DOHH2 (cell line): ENCODE measurements around the gene OR4D11.
"Not testable (repeated sequence)": the region's sequence is repeated elsewhere in the genome, so short reads cannot be mapped to it uniquely, and the experiment has no call there.

Experiments used
- H3F3A ChIP-seq: fragments of 200-600 bp; sonication (generic), shearing (Covaris generic); 2 replicates; pipeline ENCODE4 v1.6.0; 2016; ENCODE audit warnings: antibody characterized with exemption, mild to moderate bottlenecking; ENCODE audit not compliant: control insufficient read depth, insufficient read depth
- H3K27ac ChIP-seq: fragments of 200-600 bp; sonication (generic); 2 replicates; pipeline ENCODE4 v1.5.1; 2014; ENCODE audit warnings: low read depth, mild to moderate bottlenecking, low read length, moderate library complexity
- H3K27me3 ChIP-seq: fragments of 200-600 bp; sonication (generic); 2 replicates; pipeline ENCODE4 v1.6.1; 2014; ENCODE audit warnings: mild to moderate bottlenecking, low read length, mixed read lengths; ENCODE audit not compliant: control insufficient read depth
- H3K36me3 ChIP-seq: fragments of 200-600 bp; sonication (generic); 2 replicates; pipeline ENCODE4 v1.6.1; 2014; ENCODE audit warnings: mild to moderate bottlenecking, low read length, moderate library complexity, mixed read lengths; ENCODE audit not compliant: control insufficient read depth
- H3K4me1 ChIP-seq: fragments of 200-600 bp; sonication (generic); 2 replicates; pipeline ENCODE4 v1.6.1; 2014; ENCODE audit warnings: mild to moderate bottlenecking, low read length, mixed read lengths; ENCODE audit not compliant: control insufficient read depth
- H3K4me2 ChIP-seq: fragments of 200-600 bp; sonication (generic); 2 replicates; pipeline ENCODE4 v1.6.0; 2014; ENCODE audit warnings: mild to moderate bottlenecking, low read length, moderate library complexity
- H3K4me3 ChIP-seq: fragments of 200-600 bp; sonication (generic); 2 replicates; pipeline ENCODE4 v1.5.1; 2014; ENCODE audit warnings: mild to moderate bottlenecking, low read length, mixed read lengths
- H3K79me2 ChIP-seq: fragments of 200-600 bp; sonication (generic); 2 replicates; pipeline ENCODE4 v1.6.1; 2014; ENCODE audit warnings: mild to moderate bottlenecking, low read length, mixed read lengths; ENCODE audit not compliant: control insufficient read depth
- H3K9me2 ChIP-seq: fragments of 200-600 bp; sonication (generic); replicated peaks from 2 replicates; pipeline ENCODE4 v1.6.1; 2014; ENCODE audit warnings: mild to moderate bottlenecking, low read length, mixed read lengths; ENCODE audit not compliant: control insufficient read depth
- H3K9me3 ChIP-seq: fragments of 200-600 bp; sonication (generic); 2 replicates; pipeline ENCODE4 v1.6.1; 2014; ENCODE audit warnings: antibody characterized with exemption, low read length, mixed read lengths; ENCODE audit not compliant: control insufficient read depth, insufficient read depth
- H4K20me1 ChIP-seq: fragments of 200-600 bp; sonication (generic); 2 replicates; pipeline ENCODE4 v1.6.0; 2014; ENCODE audit warnings: low read depth, mild to moderate bottlenecking, antibody characterized with exemption, low read length, moderate library complexity; ENCODE audit not compliant: control insufficient read depth, insufficient read depth
- EZH2phosphoT487 ChIP-seq: fragments of 200-600 bp; sonication (generic); IDR thresholded peaks from 2 replicates; pipeline ENCODE4 v1.6.1; 2017; ENCODE audit warnings: borderline replicate concordance, mild to moderate bottlenecking, antibody characterized with exemption, low read length, moderate library complexity, mixed read lengths
- TF ChIP-seq, protein P1 (sequence below): fragments of 200-600 bp; sonication (generic); IDR thresholded peaks from one replicate; pipeline ENCODE4 v1.5.1; 2014; ENCODE audit warnings: antibody characterized with exemption, mild to moderate bottlenecking, low read depth, low read length; ENCODE audit not compliant: poor library complexity, severe bottlenecking

Gene OR4D11

DNA sequence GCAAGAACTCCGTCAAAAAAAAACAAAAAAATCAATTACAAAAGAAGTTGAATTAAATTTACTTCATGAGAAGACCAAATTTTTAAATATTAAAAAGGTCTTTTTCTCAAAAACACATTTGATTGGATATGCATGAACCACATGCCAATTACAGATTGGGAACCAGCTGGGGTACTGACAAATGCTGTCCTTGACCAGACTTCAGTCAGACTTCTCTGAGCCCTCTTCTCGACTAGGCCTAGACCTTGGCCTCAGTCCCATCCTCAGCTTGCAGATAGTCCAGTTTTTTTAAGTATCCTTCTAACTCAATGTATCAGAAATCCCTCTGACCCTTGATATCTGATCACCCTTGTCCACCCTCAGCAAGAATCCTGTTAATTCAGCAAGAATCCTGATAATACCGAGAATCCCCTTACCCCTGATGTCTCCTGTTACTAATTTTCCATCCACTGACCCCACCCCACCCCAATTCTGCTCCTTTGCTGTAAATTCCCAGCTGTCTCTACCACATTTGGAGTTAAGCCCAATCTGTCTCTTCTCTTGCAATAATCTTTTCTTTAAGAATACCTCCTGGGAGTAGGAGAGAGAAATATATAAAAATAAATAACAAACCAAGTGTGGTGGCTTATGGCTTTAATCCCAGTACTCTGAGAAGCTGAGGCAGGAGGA is 38.9 kb downstream of the OR4D11 start:
- H3K27me3 ChIP-seq, result no peaks in the 10 kb centered on the region
- H3K27ac ChIP-seq, result no peak overlapping the region
- no peaks in the 10 kb centered on the region for H3K79me2 ChIP-seq
- H3K4me2 ChIP-seq, result no peak overlapping the region
- no peak overlapping the region for H3K4me3 ChIP-seq
- no peaks in the 10 kb centered on the region for H4K20me1 ChIP-seq
- H3K9me3 ChIP-seq, result no peaks in the 10 kb centered on the region
- TF ChIP-seq, protein P1, sequence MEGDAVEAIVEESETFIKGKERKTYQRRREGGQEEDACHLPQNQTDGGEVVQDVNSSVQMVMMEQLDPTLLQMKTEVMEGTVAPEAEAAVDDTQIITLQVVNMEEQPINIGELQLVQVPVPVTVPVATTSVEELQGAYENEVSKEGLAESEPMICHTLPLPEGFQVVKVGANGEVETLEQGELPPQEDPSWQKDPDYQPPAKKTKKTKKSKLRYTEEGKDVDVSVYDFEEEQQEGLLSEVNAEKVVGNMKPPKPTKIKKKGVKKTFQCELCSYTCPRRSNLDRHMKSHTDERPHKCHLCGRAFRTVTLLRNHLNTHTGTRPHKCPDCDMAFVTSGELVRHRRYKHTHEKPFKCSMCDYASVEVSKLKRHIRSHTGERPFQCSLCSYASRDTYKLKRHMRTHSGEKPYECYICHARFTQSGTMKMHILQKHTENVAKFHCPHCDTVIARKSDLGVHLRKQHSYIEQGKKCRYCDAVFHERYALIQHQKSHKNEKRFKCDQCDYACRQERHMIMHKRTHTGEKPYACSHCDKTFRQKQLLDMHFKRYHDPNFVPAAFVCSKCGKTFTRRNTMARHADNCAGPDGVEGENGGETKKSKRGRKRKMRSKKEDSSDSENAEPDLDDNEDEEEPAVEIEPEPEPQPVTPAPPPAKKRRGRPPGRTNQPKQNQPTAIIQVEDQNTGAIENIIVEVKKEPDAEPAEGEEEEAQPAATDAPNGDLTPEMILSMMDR, result no peak
- TF ChIP-seq EZH2phosphoT487, result no peak
- no peaks in the 10 kb centered on the region for H3F3A ChIP-seq
- peaks cover 4% of the 10 kb centered on the region for H3K4me1 ChIP-seq
- no peaks in the 10 kb centered on the region for H3K36me3 ChIP-seq
- no peaks in the 10 kb centered on the region for H3K9me2 ChIP-seq

DNA sequence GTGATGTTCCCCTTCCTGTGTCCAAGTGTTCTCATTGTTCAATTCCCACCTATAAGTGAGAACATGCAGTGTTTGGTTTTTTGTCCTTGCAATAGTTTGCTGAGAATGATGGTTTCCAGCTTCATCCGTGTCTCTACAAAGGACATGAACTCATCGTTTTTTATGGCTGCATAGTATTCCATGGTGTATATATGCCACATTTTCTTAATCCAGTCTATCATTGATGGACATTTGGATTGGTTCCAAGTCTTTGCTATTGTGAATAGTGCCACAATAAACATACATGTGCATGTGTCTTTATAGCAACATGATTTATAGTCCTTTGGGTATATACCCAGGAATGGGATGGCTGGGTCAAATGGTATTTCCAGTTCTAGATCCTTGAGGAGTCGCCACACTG is 40.3 kb downstream of the OR4D11 start:
- H3K4me2 ChIP-seq, H3K27ac ChIP-seq, H3K79me2 ChIP-seq, H4K20me1 ChIP-seq, H3K9me2 ChIP-seq, H3K4me3 ChIP-seq, H3K4me1 ChIP-seq, H3K27me3 ChIP-seq, H3F3A ChIP-seq, H3K9me3 ChIP-seq, H3K36me3 ChIP-seq: not testable (repeated sequence)

DNA sequence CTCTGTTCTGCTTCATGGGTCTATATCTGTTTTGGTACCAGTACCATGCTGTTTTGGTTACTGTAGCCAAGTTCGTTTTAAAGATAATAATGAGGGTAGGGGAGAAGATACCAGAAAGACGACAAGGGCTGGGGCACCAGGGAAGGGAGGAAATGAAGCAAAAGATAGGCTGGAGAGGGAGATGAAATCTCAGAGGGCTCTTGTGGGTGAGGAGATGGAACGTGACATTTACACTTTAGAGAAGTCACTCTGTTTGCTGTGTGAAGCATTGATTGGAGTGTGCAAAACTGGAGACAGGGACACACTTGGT is 41.4 kb downstream of the OR4D11 start:
- H3K79me2 ChIP-seq, result no peaks in the 10 kb centered on the region
- H3K4me3 ChIP-seq, result no peak overlapping the region
- no peak overlapping the region for H3K27ac ChIP-seq
- H3K4me2 ChIP-seq, result no peak overlapping the region
- TF ChIP-seq, protein P1, result no peak
- no peak for TF ChIP-seq EZH2phosphoT487
- no peaks in the 10 kb centered on the region for H3K9me2 ChIP-seq
- H3K4me1 ChIP-seq, result peaks cover 10% of the 10 kb centered on the region
- no peaks in the 10 kb centered on the region for H3K27me3 ChIP-seq
- no peaks in the 10 kb centered on the region for H3K36me3 ChIP-seq
- H4K20me1 ChIP-seq, result no peaks in the 10 kb centered on the region
- peaks cover 3% of the 10 kb centered on the region for H3F3A ChIP-seq
- no peaks in the 10 kb centered on the region for H3K9me3 ChIP-seq

DNA sequence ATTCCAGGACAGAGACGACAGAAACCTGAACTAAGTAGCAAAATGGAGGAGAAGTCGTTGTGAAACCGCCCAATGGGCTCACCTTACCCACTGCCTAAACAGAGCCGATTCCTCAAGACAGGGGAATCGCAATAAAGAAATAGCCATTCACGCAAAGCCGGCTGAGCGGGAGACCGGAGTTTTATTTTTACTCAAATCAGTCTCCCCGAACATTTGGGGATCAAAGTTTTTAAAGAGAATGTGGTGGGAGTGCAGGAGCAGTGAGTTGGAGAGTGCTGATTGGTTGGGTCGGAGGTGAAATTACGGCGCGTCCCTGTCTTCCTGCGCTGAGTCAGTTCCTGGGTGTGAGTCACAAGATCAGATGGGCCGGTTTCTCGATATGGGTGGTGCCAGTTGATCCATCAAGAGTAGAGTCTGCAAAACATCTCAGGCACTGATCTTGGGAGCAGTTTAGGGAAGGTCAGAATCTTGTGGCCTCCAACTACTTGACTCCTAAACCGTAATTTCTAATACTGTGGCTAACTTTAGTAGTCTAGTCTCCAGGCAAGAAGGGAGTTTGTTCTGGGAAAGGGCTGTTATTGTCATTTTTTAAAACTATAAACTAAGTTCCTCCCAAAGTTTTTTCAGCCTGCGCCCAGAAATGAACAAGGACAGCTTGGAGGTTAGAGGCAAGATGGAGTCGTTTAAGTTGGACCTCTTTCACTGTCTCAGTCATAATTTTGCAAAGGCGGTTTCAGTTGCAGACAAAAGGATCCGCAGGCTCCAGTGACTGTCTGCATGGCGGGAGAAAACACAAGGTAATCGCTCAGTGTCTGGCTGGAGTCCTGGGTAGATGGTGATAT is 42.0 kb downstream of the OR4D11 start:
- Histone ChIP-seq H3F3A (peaks cover 4% of the 10 kb centered on the region), H3K4me2 (no peak overlapping the region), H3K27ac (no peak overlapping the region), H4K20me1 (no peaks in the 10 kb centered on the region), H3K27me3 (no peaks in the 10 kb centered on the region), H3K79me2 (no peaks in the 10 kb centered on the region), H3K36me3 (no peaks in the 10 kb centered on the region), H3K4me3 (no peak overlapping the region), H3K4me1 (peaks cover 10% of the 10 kb centered on the region), H3K9me2 (no peaks in the 10 kb centered on the region), H3K9me3 (no peaks in the 10 kb centered on the region)
- no peak for TF ChIP-seq EZH2phosphoT487
- TF ChIP-seq, protein P1, result no peak

DNA sequence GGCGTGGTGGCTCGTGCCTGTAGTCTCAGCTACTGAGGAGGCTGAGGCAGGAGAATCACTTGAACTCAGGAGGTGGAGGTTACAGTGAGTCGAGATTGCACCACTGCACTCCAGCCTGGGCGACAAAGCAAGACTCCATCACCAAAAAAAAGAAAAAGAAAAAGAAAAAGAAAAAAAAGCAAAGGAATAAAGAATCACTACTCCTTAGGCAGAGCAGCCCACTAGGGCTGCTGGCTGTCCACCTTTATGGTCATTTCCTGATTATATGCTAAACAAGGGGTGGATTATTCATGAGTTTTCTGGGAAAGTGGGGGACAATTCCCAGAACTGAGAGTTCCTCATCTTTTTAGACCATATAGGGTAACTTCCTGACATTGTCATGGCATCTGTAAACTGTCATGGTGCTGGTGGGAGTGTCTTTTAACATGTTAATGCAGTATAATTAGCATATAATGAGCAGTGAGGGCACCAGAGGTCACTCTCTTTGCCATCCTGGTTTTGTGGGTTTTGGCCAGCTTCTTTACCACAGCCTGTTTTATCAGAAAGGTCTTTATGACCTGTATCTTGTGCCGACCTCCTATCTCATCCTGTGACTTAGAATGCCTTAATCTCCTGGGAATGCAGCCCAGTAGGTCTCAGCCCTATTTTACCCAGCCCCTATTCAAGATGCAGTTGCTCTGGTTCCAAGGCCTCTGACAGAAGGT is 44.4 kb downstream of the OR4D11 start:
- not testable (repeated sequence) for H3K4me2 ChIP-seq, H3K4me3 ChIP-seq, H3K36me3 ChIP-seq, H3K27me3 ChIP-seq, H3K79me2 ChIP-seq, H3K9me3 ChIP-seq, H3K27ac ChIP-seq, H4K20me1 ChIP-seq, H3K9me2 ChIP-seq
- H3F3A ChIP-seq, result peaks cover 15% of the 10 kb centered on the region
- H3K4me1 ChIP-seq, result peaks cover 17% of the 10 kb centered on the region
